Activated T-cell treated with anti-CD3 and anti-CD28 coated beads for 48 hours (primary cell): ENCODE data around the gene OLIG1.

ENCODE experiments used
- DNase-seq: peaks from one replicate; pipeline ENCODE4 v3.0.0-alpha.2; 2020; ENCODE audit warnings: low read depth

The OLIG1 gene

DNA sequence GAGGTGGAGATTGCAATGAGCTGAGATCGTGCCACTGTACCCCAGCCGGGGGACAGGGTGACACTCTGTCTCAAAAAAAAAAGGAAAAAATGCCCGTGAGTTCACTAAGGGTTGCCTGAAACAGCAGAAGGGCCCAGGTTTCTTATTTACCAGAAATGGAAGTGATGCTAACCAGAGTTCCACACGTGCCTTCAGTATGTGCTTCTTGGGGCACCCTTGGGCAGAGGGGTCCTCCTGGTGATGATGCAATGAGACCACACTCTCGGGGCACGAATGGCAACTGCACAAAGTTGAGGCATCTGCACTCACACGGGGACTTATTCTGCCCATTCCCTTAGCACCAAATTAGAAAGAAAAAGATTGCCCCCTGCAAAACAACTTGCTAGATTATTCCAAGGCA lies 29.2 kb downstream of the OLIG1 start:
- DNase-seq: no peak

DNA sequence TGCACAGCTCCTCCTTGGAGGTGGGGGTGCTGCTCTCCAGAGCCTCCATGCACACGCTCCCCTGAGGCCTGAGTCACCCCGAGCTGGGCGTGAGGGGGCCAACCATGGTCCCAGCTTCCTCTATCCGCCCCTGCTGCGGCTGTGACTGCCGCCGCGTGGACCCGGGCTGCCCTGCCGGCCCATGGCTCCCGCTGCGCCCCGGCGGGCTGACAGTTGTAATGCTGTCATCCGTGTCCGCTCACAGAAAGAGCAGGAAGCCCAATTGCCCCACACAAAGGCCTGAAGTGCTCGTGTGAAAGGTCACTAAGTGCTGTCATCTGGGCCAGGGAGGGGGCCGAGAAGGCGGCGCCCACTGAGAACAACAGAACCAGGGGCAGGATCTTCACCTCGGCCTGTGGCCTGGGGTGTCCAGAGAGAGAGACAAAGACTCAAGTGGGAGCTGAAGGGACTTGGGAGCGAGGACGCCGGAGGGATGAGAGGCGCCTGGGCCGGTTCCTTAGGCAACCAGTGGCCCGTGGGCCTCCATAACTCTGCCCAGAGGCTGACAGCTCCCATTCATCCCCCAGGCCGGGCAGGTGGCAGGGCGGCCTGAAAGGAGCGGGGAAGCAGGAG lies 31.5 kb downstream of the OLIG1 start:
- DNase-seq: no peak

DNA sequence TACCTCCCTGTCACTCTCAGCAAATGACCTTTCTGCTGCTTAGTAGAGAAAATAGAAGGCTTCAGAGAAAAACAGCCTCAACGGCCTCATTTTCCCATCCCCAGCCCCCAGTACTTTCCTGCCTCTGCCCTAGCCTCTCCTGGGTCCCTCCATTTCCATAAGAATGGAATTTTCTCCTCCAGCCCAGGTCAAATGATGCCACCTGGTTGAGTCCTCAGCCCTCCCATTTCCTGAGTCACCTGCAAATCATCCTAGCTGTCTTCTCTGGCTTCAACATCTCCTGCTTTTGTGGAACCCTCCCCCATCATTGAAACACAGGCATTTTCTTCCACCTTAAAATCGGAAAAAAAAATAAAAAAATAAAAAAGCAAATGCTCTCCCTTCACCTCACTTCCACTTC lies 35.1 kb downstream of the OLIG1 start:
- no peak for DNase-seq

DNA sequence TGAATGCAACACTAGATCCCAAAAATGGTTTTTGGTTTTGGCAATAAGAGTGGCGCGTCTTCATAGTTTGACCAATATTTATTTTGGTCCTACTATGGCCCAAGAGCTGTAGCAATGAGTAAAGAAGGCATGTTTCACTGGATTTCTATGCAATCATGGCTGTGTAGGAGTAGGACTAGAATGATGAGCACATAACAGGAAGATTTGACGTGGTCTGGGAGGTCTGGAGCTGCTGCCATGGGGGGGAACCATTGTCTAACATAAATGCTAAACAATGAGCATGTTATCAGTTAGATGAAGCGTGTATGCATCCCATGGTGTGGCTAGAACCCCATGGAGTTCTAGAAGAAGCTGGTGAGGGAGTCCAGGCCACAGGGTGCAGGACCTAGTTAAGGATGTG lies 38.3 kb downstream of the OLIG1 start:
- no peak for DNase-seq

DNA sequence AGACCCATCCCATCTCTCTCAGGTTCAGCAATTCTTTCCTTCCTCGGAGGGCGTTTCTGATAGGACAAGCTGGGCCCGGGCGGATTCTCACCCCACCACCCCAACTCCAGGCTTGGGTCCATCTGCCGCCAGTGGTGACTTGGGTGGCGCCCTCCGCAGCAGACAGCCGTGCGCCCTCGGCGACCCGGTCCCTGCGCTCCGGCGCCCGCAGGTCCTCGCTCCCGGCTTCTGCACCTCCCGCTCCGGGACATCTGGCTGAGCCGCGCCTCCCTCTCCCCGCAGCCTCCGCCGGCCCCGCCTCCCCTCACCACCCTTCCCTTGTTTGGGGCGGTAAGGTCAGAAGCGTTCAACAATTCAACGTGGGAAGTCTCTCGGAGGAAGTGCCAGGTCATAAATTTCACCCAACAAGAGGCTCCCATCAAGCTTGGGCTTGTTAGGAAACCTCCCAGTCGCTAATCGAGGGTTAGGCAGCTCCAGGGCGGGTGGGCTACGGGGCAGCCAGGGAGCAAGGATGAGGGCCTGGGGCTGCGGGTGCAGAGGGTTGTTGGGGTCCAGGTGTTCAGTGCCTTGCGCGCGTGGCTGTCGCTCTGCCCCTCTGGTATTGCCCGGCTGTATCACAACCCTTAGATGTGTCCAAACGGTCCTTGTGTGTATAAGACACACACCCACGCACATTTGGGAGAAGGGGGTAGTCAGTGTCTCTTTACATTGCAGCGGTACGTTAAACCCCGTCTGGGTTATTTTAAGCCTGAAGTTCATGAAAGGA lies 39.8 kb downstream of the OLIG1 start:
- peak; percentile 15 for DNase-seq

DNA sequence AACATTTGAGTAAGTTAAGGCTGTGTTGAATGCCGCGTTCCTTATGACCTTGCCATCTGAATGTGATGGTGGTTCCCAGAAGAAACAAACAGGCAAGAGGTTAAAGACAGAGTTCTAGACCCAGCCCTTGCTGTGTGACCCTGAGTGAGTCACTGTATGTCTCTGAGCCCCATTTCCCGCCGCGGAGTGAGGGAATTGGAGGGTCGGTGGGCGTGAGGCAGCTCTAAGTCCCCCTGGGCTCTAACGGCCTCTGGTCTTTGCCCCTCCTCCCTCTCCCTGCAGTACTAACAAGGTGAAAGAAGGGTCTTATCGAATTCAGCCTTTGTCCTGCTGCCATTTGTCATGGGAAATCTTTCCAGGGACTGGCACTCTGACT lies 40.4 kb downstream of the OLIG1 start:
- no peak for DNase-seq

DNA sequence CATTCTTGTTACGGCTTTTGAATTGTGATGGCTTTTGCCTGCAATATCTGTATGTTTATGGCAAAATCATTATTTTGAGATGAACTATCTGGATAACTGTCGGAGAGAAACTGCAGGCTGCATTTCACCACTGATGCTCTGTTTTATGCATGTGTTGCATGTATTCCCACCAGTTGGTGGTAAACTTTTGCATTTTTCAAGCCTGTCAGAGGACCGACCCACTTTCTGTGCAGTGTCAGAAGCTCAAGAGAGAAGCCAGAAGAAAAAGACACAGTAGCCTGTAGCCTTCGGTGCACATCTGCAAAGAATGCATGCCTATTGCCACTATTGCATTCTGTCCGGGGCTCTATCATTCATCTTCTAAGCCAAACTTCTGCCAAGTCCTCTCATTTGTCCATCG lies 41.6 kb downstream of the OLIG1 start:
- no peak for DNase-seq

DNA sequence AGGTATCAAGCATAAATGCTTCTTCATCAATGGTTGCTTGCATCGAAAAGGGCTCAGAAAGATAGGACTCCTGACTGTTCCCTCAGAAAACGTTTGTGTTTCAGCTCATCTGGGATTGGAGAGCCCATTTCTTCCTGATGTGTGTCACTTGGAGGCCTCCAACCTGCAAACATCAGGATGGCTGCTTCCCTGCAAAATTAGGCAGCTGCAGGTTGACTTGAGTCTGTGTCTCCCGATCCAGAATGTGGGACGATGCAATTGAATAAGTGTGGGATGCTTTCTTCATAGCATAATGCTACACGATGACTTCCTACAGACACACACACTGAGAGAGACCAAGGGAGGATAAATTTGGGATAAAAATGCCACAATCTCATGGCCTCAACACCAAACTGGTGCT lies 42.2 kb downstream of the OLIG1 start:
- DNase-seq: no peak

DNA sequence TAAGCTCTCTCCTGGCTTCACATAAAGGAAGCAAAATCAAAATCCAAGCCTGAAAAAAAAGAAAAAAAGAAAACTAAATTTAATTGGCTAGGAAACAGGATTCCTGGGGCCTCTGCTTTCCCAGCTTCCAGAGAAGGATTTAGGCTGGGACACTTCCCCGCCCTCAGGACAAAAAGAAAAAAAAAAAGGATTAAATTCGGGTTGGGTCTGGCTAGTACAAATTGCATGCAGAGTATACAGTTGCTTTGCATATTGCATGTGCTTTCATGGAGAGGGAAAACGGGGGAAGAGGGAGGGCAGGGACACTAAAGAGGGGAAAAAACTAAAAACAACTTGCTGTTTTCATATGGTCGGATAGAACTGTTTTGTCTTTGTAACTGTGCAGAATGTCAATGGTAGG lies 42.7 kb downstream of the OLIG1 start:
- no peak for DNase-seq

DNA sequence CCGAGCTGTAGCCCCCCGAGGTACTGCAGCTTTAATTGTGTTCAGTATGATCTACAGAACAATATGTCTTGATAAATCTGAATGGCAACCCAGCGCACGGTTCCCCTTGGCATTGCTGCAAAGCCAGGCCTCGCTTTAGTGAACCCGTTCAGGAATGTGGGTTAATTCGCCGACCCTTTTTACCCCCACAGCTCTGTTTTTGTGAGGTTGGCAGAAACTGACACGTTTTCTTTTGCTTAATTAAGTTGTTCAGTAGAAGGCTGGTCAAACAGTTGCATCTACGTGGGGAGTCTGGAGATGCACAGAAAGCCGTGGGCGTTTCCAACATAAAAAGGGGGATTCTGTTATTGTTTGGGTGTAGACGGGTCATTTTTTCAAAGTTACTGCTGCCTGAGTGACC lies 43.2 kb downstream of the OLIG1 start:
- DNase-seq: no peak

DNA sequence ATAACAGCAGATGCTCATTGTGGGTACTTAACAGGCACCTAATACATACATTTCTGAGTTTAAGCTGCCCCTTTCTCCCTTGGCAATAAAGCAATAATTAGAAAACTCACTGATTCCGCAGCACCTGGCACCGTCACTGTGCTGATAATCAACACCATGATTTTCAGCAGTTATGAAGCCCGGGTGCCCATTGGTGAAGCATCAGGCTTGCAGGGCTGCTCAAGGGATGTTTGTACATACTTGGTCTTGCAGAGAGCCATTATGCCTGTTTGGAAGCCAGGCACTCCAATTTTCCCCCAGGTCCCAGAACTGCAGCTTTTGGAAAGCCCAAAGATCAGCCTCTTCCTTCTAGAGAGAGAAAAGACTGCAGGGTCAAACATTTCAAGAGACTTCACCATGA lies 44.3 kb downstream of the OLIG1 start:
- no peak for DNase-seq

DNA sequence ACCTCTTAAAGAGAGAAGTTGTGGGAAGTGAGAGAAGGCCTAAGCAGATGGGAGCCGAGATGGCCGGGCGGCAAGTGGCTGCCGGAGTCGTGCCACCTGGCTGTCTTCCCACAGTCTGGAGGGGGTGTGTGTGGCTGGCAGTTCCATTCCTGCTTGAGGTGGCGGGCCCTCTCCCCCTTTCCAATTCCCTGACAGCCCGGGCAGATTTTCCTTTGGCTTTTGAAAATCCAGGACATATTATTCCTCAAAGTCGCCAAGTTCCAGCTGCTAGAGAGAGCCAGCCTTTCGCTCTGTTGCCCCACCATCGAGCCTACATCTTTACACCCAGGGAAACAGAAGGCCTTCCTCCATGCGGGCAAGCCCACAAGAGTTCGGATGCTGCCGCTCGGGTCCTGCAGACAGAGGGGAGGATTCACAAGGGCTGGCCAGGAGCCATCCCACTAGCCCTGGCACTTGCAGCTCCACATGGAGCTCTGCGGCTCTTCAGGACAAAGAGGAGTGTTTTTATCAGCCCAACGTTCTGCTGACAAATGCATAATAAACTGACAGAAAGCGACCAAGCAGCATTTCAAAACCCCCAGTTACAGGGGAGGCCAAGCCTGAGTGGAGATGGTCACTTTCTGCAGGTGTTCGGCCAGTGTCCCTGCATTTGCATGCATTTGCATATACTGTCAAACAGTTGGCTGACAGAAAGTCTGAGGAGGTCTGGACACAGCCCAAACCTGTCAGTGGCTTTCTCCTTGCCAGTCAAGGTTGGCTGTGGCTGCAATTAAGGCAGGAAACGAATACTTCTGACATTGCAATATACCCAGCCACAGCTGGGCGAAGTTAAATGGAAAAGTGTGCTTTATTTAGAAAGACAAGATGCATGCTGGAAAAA lies 45.9 kb downstream of the OLIG1 start:
- no peak for DNase-seq

DNA sequence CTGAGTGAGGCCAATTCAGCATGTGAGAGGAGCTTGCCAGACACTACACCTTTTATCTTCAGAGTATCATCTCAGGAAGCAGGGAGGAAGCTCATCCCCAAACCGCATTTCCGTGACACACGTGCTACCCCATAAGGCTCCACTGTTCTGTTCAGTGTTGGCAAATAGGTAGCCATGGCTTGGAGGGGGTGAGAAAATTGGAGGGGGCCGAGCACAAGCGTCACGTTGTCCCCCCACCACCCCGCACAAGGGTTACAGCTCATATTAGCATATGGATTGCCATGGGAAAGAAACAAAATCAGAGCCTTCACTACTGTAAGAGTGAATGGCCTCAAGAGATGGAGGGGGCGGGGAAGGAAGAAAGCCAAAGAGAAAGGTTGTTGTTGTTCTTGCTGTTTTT lies 46.7 kb downstream of the OLIG1 start:
- DNase-seq: no peak

DNA sequence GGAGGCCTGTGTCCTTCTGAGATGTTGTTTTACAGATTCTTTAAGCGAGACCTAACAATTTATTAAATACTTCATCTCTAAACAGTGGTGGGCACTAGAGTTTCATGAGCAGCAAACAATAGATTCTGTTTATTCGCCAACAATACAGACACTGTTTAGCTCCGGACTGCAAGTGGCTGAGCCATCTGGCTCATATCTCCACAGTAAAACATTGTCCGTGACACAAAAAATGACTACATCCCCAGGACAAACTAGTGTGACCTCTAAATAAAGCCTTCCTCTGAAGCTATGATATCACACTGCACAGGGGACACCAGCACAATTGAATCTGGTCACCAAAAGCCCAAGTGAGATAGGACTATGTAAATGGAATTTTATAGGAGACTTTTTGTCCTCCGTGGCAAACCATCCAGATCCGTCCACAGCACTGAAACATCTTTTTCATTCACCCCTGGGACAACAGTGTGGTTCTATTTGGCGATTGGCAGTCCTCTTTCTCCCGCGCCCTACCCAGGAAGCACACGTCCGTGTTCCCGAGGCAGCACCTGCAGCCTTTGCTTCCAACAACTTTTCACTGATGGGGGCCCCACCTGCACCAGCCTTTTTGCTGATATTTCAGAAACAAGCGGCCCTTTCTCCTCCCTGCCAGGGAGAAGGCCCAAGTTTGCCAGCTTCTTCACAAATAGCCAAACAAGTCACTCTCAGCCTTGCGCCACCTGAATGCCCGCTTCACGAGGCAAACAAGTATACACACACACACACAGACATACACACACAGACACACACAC lies 47.4 kb downstream of the OLIG1 start:
- no peak for DNase-seq
